LNCaP clone FGC (cell line): ENCODE results near the gene THOC1.

Experiments used
- DNase-seq: peaks from one replicate; pipeline ENCODE4 v3.0.0-alpha.2; 2011; ENCODE audit warnings: low read depth
- H3K4me3 ChIP-seq: 2 replicates; pipeline ENCODE4 v1.5.1; 2011; ENCODE audit warnings: mild to moderate bottlenecking, low read depth, low read length, control low read depth
- TF ChIP-seq, protein P1 (sequence below): IDR thresholded peaks from 2 replicates; pipeline ENCODE4 v1.5.1; 2012; ENCODE audit warnings: mild to moderate bottlenecking; ENCODE audit not compliant: control insufficient read depth, insufficient read depth; ENCODE audit errors: extremely low read depth

Gene THOC1

GRCh38 chr18:306608-307255 is 38.9 kb upstream of the THOC1 start:
- TF ChIP-seq, protein P1, sequence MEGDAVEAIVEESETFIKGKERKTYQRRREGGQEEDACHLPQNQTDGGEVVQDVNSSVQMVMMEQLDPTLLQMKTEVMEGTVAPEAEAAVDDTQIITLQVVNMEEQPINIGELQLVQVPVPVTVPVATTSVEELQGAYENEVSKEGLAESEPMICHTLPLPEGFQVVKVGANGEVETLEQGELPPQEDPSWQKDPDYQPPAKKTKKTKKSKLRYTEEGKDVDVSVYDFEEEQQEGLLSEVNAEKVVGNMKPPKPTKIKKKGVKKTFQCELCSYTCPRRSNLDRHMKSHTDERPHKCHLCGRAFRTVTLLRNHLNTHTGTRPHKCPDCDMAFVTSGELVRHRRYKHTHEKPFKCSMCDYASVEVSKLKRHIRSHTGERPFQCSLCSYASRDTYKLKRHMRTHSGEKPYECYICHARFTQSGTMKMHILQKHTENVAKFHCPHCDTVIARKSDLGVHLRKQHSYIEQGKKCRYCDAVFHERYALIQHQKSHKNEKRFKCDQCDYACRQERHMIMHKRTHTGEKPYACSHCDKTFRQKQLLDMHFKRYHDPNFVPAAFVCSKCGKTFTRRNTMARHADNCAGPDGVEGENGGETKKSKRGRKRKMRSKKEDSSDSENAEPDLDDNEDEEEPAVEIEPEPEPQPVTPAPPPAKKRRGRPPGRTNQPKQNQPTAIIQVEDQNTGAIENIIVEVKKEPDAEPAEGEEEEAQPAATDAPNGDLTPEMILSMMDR, result no peak
- no peak overlapping the region for H3K4me3 ChIP-seq
- DNase-seq, result peak; percentile 58

DNA sequence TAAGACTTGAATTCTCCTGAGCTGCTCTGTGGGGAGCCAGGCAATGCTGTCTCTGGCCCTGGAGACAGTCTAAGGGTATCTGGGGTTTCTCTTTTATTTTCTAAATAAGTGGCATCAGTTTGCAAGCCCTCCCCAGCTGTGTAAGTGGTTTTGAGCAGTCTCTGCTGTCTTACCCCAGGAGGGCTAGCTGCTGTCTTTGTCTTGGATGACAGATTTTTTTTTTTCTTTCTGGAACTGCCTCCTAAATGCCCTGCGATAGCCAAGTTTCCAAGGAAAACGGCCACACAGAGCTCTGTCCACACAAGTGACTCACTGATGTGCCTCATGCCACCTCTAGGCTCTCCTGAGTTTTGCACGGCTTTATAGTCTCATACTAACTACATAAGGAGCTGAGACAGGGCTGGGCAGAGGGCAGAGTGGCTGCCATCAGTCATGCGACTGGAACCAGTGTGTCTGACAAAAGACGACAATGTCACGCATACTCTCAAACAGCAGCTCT is 37.2 kb upstream of the THOC1 start:
- no peak overlapping the region for H3K4me3 ChIP-seq
- TF ChIP-seq, protein P1, result no peak
- DNase-seq, result no peak

GRCh38 chr18:303607-304006 is 35.8 kb upstream of the THOC1 start:
- TF ChIP-seq, protein P1, result no peak
- DNase-seq, result no peak
- no peak overlapping the region for H3K4me3 ChIP-seq

DNA sequence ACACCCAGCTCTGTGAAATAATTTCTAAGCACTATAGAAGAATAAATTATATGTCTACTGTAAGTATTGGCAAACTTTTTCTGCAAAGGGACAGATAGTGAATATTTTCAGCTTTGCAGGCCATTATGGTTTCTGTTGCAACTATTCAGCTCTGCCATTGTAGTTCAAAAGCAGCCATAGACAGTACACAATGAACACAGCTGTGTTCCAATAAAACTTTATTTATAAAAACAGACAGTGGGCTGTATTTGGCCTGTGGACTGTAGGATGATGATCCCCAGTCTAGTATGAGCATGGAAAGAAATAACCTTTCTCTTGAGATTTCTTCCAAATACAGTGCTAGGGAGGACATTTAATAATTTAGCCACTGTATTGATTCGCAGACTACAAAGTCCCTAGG is 35.2 kb upstream of the THOC1 start:
- no peak for DNase-seq
- H3K4me3 ChIP-seq, result no peak overlapping the region
- TF ChIP-seq, protein P1, result no peak

DNA sequence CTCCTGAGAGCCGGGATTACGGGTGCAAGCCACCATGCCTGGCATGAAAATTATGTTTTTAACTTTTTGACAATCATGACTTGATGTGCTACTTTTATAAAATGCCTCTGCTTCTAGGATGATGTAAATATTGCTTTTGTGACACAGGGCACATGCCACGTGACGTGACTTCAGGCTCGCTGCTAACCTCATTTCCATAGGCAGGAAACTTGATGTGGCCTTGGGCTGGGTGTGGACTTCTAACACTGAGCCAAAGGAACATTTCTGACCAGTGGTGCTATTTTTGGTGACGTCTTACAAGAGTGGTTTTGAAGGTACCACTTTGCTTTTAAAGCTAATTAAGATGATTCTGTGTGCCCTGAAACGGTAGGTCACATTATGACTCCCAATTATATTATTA is 34.2 kb upstream of the THOC1 start:
- TF ChIP-seq, protein P1, result no peak

GRCh38 chr18:297936-298335 is 30.1 kb upstream of the THOC1 start:
- no peak for DNase-seq
- no peak overlapping the region for H3K4me3 ChIP-seq
- TF ChIP-seq, protein P1, result no peak

More for the DNA sequence above, 34.2 kb upstream of the THOC1 start:
- DNase-seq, result no peak
- H3K4me3 ChIP-seq, result no peak overlapping the region
